Heart left ventricle (tissue), 13 donors: Measurements from ENCODE around the gene HDLBP.

Source experiments
- CTCF ChIP-seq, 12 donors: fragments of 200-600 bp; sonication (generic) in 4 of 12; IDR thresholded peaks; one replicate each; pipeline versions ENCODE4 v1.5.0 to v1.8.0; 2018 to 2022; ENCODE audit warnings: antibody characterized with exemption in 12 of 12, mild to moderate bottlenecking in 5 of 12
- POLR2A ChIP-seq, 2 donors: fragments of 450-650 bp; IDR thresholded peaks; one replicate each; pipeline ENCODE4 v1.6.1; 2017; ENCODE audit warnings: antibody characterized with exemption in 2 of 2, mild to moderate bottlenecking in 2 of 2, moderate library complexity in 2 of 2
- donor health status: ischemic (EF 13 %, LVEDD 7.1; RV severe dilation, severe dysfunction).
- donor health status: DM: no; HTN: yes; CAD: no.
- donor health status: DM: no; HTN: no; CAD: no.
- donor health status: ischemic (EF 25% LVEDD 6.9; RV normal size, moderate dysfunction).
- donor health status: ischemic (EF 25% LVEDD 5.7; RV mildly dilated, moderate dysfunction).
- donor health status: ischemic (EF 35%, LVEDD 5.7; RV mildly dilated, moderate dysfunction).
- donor health status: nonischemic (EF 11% LVEDD 7.7; RV severe dilation, severe dysfunction).
- donor health status: DM: yes; HTN: yes; CAD: no.
- donor health status: PGD.
- donor health status: ischemic (EF 29% LVEDD 5.4; RV normal size, mild dysfunction).
- donor health status: nonischemic (EF 23%, LVEDD 6.1; RV moderate dilation, normal function).

- no peak for TF ChIP-seq CTCF (IDR thresholded peaks at IDR 0.05)
- TF ChIP-seq POLR2A (IDR thresholded peaks at IDR 0.05), result no peak
Measured at GRCh38 chr2:241307055-241307454, 8.4 kb downstream of the HDLBP start.
